ENCODE measurements around the gene IGFBP2. TPM values are rescaled to one million over a fixed set of nuclear protein-coding genes. Genes with fewer than 3 reads are reported as not detected.

IGFBP2 gene
- total RNA-seq, 4 donors from 2014 or later, result 8.7 to 69.5 (median 28.2) TPM

DNA sequence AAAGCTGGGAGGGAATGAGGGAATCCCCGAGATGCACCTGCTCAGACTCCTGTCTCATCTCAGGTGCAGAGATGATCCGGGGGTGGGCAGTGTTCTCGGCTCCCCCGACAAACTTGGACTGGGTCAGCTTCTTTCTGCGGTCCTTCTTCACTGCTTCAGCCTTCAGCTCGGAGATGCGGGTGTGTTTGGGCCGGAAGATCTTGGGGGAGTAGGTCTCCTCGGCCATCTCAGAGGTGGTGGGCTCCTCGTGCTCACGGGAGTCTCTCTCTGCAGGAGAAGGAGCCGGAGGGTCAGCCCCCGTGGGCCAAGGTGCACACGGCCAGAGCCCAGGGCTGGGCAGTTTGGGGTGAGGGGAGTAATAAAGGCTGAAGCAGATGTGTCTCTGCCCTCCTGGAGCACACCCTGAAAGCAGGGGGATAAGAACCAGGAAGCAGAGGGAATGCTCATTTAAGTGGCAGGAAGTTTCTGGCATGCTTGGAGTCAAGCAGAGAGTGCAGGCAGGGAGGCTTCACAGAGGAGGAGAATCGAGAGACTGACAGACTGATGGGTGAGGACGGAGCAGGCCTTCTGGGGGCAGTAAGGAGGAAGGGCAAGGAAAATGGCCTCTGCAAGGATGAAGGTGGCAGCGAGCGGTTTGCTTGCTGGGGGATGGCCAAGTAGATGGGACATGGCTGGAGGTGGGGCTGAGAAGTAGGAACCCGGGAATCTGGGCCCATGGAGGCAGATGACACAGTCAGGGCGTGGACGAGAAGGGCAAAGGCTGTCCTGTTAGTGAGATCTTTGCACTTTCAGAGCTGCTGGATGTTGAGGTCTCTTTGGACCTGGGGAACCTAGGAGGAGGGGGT lies 45.8 kb downstream of the IGFBP2 start:
- TF ChIP-seq CTCF (IDR thresholded peaks at IDR 0.05), result no peak
- no peak for TF ChIP-seq POLR2A (IDR thresholded peaks at IDR 0.05)
- no peak for DNase-seq (ENCODE audit: low spot score in 2 of 2)
- no peak overlapping the region for H3K4me3 ChIP-seq (ENCODE audit: low read depth, poor library complexity, severe bottlenecking)
- 84 to 89% methylated on average over 21 of the region's 21 CpGs for WGBS, 2 donors
- intact Hi-C loops (cut with DNase I; ENCODE audit: low total_unique reads), result no loop called here

- DNase-seq (ENCODE audit: low spot score in 2 of 2), result no peak
- intact Hi-C loops (cut with DNase I; ENCODE audit: low total_unique reads), result no loop called here
- no peak overlapping the region for H3K4me3 ChIP-seq (ENCODE audit: low read depth, poor library complexity, severe bottlenecking)
- TF ChIP-seq CTCF (IDR thresholded peaks at IDR 0.05), result no peak
- 81 to 83% methylated on average over 14 of the region's 14 CpGs for WGBS, 2 donors
These were observed 46.4 kb downstream of the IGFBP2 start for GRCh38 chr2:216679658-216680024.

DNA sequence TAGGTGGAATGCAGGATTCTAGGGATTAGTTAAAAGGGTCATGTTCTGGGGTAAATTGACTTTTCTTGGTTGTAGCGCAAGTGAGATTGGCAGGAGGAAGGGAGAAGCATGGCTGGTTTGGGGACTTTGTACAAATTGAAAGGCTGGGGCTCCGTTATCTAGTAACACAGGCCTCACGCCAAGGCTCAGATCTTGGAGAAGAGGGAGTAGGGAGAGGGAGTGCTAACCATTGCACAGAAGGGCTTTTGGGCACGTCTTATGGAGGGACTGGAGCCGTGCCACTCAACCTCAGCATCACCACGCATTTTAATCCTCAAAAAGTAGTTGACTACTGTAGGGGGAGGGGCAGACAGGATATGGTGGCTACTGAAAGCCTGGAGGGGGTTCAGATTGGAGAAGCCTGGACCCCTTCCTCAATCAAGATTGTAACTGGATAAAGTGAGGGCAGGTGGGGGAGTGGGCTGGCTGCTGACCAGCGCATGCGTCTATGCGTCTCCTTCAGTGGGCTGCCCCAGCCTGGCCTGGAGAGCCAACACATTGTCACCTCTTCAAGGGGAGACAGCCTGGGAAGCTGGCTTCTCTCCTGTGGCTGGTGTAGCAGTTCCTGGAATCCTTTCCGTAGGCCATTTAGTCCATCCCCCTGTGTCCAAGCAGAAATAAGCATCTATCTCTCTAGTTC lies 47.9 kb downstream of the IGFBP2 start:
- 83 to 86% methylated on average over 10 of the region's 10 CpGs for WGBS, 2 donors
- no peak for DNase-seq (ENCODE audit: low spot score in 2 of 2)

DNA sequence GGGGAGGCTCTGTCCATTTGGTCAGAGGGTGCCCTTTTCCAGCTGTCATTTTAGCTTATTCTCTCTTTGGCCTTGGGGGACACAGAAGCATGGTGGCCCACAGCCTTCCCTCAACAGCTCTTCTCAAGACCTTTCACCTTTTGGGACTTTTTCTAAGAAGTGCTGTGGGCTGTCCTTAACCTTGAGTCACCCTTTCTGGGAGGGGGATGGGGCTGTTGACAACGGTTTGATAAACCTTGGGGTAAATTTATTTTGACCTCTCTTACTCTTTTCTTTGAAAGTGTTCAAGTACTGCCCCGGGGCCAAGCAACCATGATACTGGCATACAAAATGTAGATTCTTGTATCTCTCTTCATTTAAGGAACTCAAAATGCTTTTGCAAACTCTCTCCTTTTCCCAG lies 48.5 kb downstream of the IGFBP2 start:
- no peak for TF ChIP-seq CTCF (IDR thresholded peaks at IDR 0.05)
- no peak for TF ChIP-seq POLR2A (IDR thresholded peaks at IDR 0.05)
- no peak for DNase-seq (ENCODE audit: low spot score in 2 of 2)
- no peak overlapping the region for H3K4me3 ChIP-seq (ENCODE audit: low read depth, poor library complexity, severe bottlenecking)
- WGBS, 2 donors, result 47 to 51% methylated on average over 2 of the region's 2 CpGs
- intact Hi-C loops (cut with DNase I; ENCODE audit: low total_unique reads), result no loop called here

More for the DNA sequence above, 47.9 kb downstream of the IGFBP2 start:
- no peak overlapping the region for H3K4me3 ChIP-seq (ENCODE audit: low read depth, poor library complexity, severe bottlenecking)
- TF ChIP-seq CTCF (IDR thresholded peaks at IDR 0.05), result no peak
- intact Hi-C loops (cut with DNase I; ENCODE audit: low total_unique reads), result no loop called here

DNA sequence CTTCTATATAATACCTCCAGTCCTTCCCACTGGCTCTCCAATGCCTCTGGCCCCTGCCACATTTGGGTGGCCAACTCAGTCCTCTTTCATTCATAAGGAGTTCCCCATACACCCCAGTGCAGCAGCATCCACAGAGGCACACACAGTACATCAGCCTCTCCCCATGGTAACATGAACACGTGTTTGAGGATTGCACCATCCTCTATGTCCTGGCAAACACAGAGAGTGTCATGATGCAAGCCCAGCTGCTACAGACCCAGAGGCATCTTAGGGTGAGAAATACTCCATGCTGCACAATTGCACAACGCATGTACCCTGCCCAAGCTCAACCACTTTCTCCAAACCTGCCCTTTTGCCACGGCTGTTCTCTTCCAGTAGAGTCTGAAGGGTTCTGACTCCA lies 50.6 kb downstream of the IGFBP2 start:
- intact Hi-C loops (cut with DNase I; ENCODE audit: low total_unique reads), result no loop called here
- TF ChIP-seq CTCF (IDR thresholded peaks at IDR 0.05) (no peak), POLR2A (IDR thresholded peaks at IDR 0.05) (no peak)
- peak; percentile 93 to 95 for DNase-seq (ENCODE audit: low spot score in 2 of 2)
- WGBS, 2 donors, result 16 to 23% methylated on average over 3 of the region's 3 CpGs
- no peak overlapping the region for H3K4me3 ChIP-seq (ENCODE audit: low read depth, poor library complexity, severe bottlenecking)
